Mesothelial cell of epicardium (in vitro differentiated cells): ENCODE data around the gene KAZN. TPM values are rescaled to one million over a fixed set of nuclear protein-coding genes. Genes with fewer than 3 reads are reported as not detected.

Experiments used
- DNase-seq, 2 experiments: peaks; one replicate each; pipeline ENCODE4 v3.0.0; 2021; ENCODE audit warnings: low spot score in 2 of 2; ENCODE audit not compliant: unreplicated experiment in 2 of 2
- H3K27ac Mint-ChIP-seq: 2 replicates; pipeline ENCODE4 v1.8.0; 2021; ENCODE audit warnings: mixed read lengths
- H3K27me3 Mint-ChIP-seq: 2 replicates; pipeline ENCODE4 v1.8.0; 2021; ENCODE audit warnings: low read depth, mixed read lengths
- H3K36me3 Mint-ChIP-seq: 2 replicates; pipeline ENCODE4 v1.8.0; 2021; ENCODE audit warnings: mixed read lengths
- H3K4me1 Mint-ChIP-seq: 2 replicates; pipeline ENCODE4 v1.8.0; 2021; ENCODE audit warnings: mixed read lengths
- H3K4me3 Mint-ChIP-seq: 2 replicates; pipeline ENCODE4 v1.8.0; 2021; ENCODE audit warnings: mild to moderate bottlenecking, moderate library complexity, mixed read lengths
- H3K9me3 Mint-ChIP-seq: 2 replicates; pipeline ENCODE4 v1.8.0; 2021; ENCODE audit warnings: mixed read lengths
- total RNA-seq: library from RNA; stranded (reverse); gene quantifications from 3 replicates; pipeline ENCODE4 v1.2.1, GENCODE V29; 2021
- TF ChIP-seq, protein P1 (sequence below): fragments of 200-600 bp; sonication (generic); IDR thresholded peaks from one replicate; pipeline ENCODE4 v1.5.0; 2021; ENCODE audit warnings: antibody characterized with exemption; ENCODE audit not compliant: unreplicated experiment

Gene KAZN
- total RNA-seq, 1 donor from 2014 or later = 38.4 TPM

DNA sequence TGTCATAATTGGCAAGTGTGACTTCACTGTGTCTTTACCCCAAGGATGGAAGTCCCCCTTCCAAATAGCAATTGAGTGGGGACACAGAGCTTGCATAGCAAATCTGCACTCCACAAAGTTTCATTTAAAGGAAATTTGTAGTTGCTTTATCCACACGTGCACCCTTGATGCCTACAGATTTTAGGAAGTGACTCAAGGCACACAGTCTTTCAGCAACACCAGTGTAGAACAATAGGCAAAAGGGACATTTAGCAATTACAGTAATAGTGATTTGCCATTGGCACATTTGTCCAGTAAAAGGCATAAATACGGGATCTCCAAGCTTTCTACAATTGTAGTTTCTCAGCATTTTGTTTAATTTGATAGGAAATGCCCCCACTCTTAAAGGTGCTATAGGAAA is 43.4 kb upstream of the KAZN start:
- no peaks in the 10 kb centered on the region for H3K4me1 Mint-ChIP-seq
- H3K9me3 Mint-ChIP-seq = no peaks in the 10 kb centered on the region
- H3K36me3 Mint-ChIP-seq = no peaks in the 10 kb centered on the region
- no peak overlapping the region for H3K4me3 Mint-ChIP-seq
- no peak overlapping the region for H3K27ac Mint-ChIP-seq
- TF ChIP-seq, protein P1, sequence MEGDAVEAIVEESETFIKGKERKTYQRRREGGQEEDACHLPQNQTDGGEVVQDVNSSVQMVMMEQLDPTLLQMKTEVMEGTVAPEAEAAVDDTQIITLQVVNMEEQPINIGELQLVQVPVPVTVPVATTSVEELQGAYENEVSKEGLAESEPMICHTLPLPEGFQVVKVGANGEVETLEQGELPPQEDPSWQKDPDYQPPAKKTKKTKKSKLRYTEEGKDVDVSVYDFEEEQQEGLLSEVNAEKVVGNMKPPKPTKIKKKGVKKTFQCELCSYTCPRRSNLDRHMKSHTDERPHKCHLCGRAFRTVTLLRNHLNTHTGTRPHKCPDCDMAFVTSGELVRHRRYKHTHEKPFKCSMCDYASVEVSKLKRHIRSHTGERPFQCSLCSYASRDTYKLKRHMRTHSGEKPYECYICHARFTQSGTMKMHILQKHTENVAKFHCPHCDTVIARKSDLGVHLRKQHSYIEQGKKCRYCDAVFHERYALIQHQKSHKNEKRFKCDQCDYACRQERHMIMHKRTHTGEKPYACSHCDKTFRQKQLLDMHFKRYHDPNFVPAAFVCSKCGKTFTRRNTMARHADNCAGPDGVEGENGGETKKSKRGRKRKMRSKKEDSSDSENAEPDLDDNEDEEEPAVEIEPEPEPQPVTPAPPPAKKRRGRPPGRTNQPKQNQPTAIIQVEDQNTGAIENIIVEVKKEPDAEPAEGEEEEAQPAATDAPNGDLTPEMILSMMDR = no peak
- DNase-seq = no peak
- H3K27me3 Mint-ChIP-seq = peaks cover 64% of the 10 kb centered on the region

DNA sequence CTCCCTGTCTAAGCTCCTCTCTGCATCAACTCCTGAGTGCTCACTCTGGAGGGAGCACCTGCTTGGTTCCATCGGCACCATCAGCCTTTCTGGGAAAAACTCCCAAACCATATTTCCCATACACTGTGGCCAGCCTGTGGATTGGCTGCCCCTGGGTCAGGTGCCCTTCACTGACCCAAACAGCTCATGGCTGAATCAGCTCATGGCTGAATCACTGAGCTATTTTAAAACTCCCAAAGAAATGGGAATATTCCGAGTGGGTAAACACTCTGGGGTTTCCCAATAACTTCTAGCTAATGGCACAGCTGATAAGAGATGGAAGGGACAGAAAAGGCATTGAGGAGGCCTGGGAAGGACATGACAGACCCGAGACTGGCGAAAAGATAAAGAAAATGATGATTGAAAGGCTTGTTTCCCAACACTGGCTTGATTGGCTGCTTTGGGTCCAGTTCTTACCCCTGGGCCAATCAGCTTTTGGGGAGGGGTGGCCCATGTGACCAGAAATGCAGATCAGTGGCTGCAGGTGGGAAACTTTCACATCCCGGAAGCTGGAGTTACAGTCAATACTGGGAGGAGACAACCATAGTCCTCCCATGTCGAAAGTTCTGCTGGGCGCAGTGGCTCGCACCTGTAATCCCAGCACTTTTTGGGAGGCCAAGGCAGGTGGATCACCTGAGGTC is 37.3 kb upstream of the KAZN start:
- TF ChIP-seq, protein P1 = no peak
- Mint-ChIP-seq H3K9me3 (peaks cover 6% of the 10 kb centered on the region), H3K27ac (no peak overlapping the region), H3K27me3 (peaks cover 33% of the 10 kb centered on the region), H3K36me3 (no peaks in the 10 kb centered on the region), H3K4me3 (no peak overlapping the region), H3K4me1 (no peaks in the 10 kb centered on the region)
- no peak for DNase-seq

DNA sequence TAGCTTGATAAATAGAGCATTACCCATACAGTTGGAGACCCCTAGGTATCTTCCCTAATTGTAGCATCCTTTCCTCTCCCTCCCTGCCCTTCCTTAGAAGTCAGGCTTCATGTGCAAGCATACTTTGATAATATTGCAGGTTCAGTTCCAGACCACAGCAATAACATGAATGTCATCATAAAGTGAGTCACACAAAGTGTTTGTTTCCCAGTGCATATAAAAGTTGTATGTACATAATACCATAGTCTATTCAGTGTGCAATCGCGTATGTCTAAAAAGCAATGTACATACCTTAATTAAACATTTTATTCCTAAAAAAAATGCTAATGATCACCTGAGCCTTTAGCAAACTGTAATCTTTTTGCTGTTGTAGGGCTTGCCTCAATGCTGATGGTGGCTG is 33.4 kb upstream of the KAZN start:
- Mint-ChIP-seq H3K9me3 (peaks cover 23% of the 10 kb centered on the region), H3K27me3 (peaks cover 2% of the 10 kb centered on the region), H3K4me3 (no peak overlapping the region), H3K36me3 (no peaks in the 10 kb centered on the region), H3K4me1 (no peaks in the 10 kb centered on the region), H3K27ac (no peak overlapping the region)
- TF ChIP-seq, protein P1 = no peak
- no peak for DNase-seq

DNA sequence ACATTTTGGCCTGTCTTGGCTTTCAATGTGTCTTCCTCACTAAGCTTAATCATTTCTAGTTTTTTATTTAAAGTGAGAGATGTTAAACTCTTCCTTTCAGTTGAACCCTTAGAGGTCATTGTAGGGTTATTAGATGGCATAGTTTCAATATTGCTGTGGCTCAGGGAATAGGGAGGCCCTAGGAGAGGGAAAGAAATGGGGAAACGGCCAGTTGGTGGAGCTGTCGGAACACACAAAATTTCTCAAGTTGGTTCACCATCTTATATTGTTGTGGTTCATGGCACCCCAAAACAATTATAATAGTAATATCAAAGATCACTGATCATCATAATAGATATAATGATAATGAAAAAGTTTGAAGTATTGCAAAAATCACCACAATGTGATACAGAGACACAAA is 31.4 kb upstream of the KAZN start:
- H3K4me3 Mint-ChIP-seq = no peak overlapping the region
- H3K4me1 Mint-ChIP-seq = no peaks in the 10 kb centered on the region
- H3K36me3 Mint-ChIP-seq = no peaks in the 10 kb centered on the region
- no peak overlapping the region for H3K27ac Mint-ChIP-seq
- H3K9me3 Mint-ChIP-seq = peaks cover 25% of the 10 kb centered on the region
- TF ChIP-seq, protein P1 = no peak
- DNase-seq = no peak
- no peaks in the 10 kb centered on the region for H3K27me3 Mint-ChIP-seq

DNA sequence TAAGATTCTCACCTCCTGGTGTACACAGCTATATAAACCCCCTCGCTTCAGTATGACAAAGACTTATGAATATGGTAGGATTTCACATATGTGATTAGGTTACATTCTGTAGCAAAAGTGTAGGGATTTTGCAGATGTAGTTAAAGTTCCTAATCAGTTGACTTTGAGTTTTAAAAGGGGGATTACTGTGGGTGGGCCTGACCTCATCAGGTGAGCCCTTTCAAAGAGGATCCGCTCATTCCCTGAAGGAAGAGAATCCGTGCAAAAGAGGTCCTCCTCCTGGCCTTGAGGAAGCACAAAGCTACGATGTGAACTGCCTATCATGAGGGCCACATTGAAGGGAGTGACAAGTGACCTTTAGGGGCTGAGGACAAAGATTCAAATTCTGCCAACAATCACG is 30.6 kb upstream of the KAZN start:
- DNase-seq = no peak
- Mint-ChIP-seq H3K36me3 (no peaks in the 10 kb centered on the region), H3K4me3 (no peak overlapping the region), H3K27me3 (no peaks in the 10 kb centered on the region), H3K9me3 (peaks cover 25% of the 10 kb centered on the region), H3K27ac (no peak overlapping the region), H3K4me1 (no peaks in the 10 kb centered on the region)
- TF ChIP-seq, protein P1 = no peak
